Activated CD8-positive, alpha-beta T cell treated with anti-CD3 and anti-CD28 coated beads for 36 hours (primary cell): Measurements from ENCODE around the gene GALNTL6. TPM values are rescaled to one million over a fixed set of nuclear protein-coding genes. Genes with fewer than 3 reads are reported as not detected.

Experiments
- ATAC-seq: fragments of 200-7000 bp; cut with Tn5 transposase; one replicate; pipeline ENCODE4 v1.10.0; 2021; ENCODE audit warnings: mild to moderate bottlenecking, moderate library complexity
- CTCF ChIA-PET: fragments of 350-600 bp; sonication (Branson Sonifier 250); formaldehyde crosslinking; loops from one replicate; lab custom pipeline; 2021; ENCODE audit warnings: antibody characterized with exemption; lab: Charles Lee
- POLR2A ChIA-PET: fragments of 350-600 bp; sonication (Branson Sonifier 250); formaldehyde crosslinking; loops from one replicate; lab custom pipeline; 2021; ENCODE audit warnings: antibody characterized with exemption; lab: Charles Lee
- DNase-seq: peaks from one replicate; pipeline ENCODE4 v3.0.0-alpha.2; 2020
- H3K27ac Mint-ChIP-seq: one replicate; pipeline ENCODE4 v1.8.0; 2021; ENCODE audit warnings: mild to moderate bottlenecking, mixed read lengths
- H3K27me3 Mint-ChIP-seq: one replicate; pipeline ENCODE4 v1.8.0; 2021; ENCODE audit warnings: mixed read lengths
- H3K36me3 Mint-ChIP-seq: one replicate; pipeline ENCODE4 v1.8.0; 2021; ENCODE audit warnings: low read depth, mixed read lengths
- H3K4me1 Mint-ChIP-seq: one replicate; pipeline ENCODE4 v1.8.0; 2021; ENCODE audit warnings: low read depth, mixed read lengths
- H3K4me3 Mint-ChIP-seq: one replicate; pipeline ENCODE4 v1.8.0; 2021; ENCODE audit warnings: mild to moderate bottlenecking, moderate library complexity, mixed read lengths
- H3K9me3 Mint-ChIP-seq: one replicate; pipeline ENCODE4 v1.8.0; 2021; ENCODE audit warnings: mixed read lengths
- CTCF ChIP-seq: fragments of 200-600 bp; IDR thresholded peaks from one replicate; pipeline ENCODE4 v1.8.0; 2022; ENCODE audit warnings: antibody characterized with exemption, mild to moderate bottlenecking
- intact Hi-C: fragments of 100-400 bp; cut with micrococcal nuclease; formaldehyde crosslinking; loops from one replicate; pipeline ENCODE4 v1.10.0; 2022
- total RNA-seq, 2 experiments: library from RNA; stranded (reverse); gene quantifications; one replicate each; pipeline ENCODE4 v1.2.3, GENCODE V29; 2021

GALNTL6 gene
- total RNA-seq, 2 experiments from 2014 or later, result not detected

GRCh38 chr4:172815499-172816164 is 1002.4 kb downstream of the GALNTL6 start:
- no peaks in the 10 kb centered on the region for H3K36me3 Mint-ChIP-seq
- H3K4me3 Mint-ChIP-seq, result no peak overlapping the region
- DNase-seq, result no peak
- intact Hi-C loops, result no loop called here
- ChIA-PET POLR2A (no interaction called here), CTCF (no interaction called here)
- H3K4me1 Mint-ChIP-seq, result no peaks in the 10 kb centered on the region
- TF ChIP-seq CTCF, result no peak
- ATAC-seq, result no peak
- H3K27ac Mint-ChIP-seq, result no peak overlapping the region
- H3K27me3 Mint-ChIP-seq, result peaks cover 5% of the 10 kb centered on the region
- no peaks in the 10 kb centered on the region for H3K9me3 Mint-ChIP-seq

- no peak overlapping the region for H3K4me3 Mint-ChIP-seq
- H3K9me3 Mint-ChIP-seq, result no peaks in the 10 kb centered on the region
- no peaks in the 10 kb centered on the region for H3K4me1 Mint-ChIP-seq
- POLR2A ChIA-PET, result no interaction called here
- intact Hi-C loops, result no loop called here
- no peak overlapping the region for H3K27ac Mint-ChIP-seq
- DNase-seq (no peak), ATAC-seq (no peak)
- no peaks in the 10 kb centered on the region for H3K36me3 Mint-ChIP-seq
- TF ChIP-seq CTCF, result no peak
- CTCF ChIA-PET, result no interaction called here
- H3K27me3 Mint-ChIP-seq, result peaks cover 3% of the 10 kb centered on the region
Measured at GRCh38 chr4:172818901-172819300, 1005.7 kb downstream of the GALNTL6 start.

GRCh38 chr4:172819353-172819752 is 1006.1 kb downstream of the GALNTL6 start:
- no peak for DNase-seq
- H3K9me3 Mint-ChIP-seq, result no peaks in the 10 kb centered on the region
- intact Hi-C loops, result no loop called here
- no peak for TF ChIP-seq CTCF
- ChIA-PET POLR2A (no interaction called here), CTCF (no interaction called here)
- ATAC-seq, result no peak
- H3K36me3 Mint-ChIP-seq, result no peaks in the 10 kb centered on the region
- no peaks in the 10 kb centered on the region for H3K4me1 Mint-ChIP-seq
- H3K4me3 Mint-ChIP-seq, result no peak overlapping the region
- peaks cover 3% of the 10 kb centered on the region for H3K27me3 Mint-ChIP-seq
- no peak overlapping the region for H3K27ac Mint-ChIP-seq

- H3K36me3 Mint-ChIP-seq, result no peaks in the 10 kb centered on the region
- intact Hi-C loops, result no loop called here
- POLR2A ChIA-PET, result no interaction called here
- CTCF ChIA-PET, result no interaction called here
- no peak overlapping the region for H3K27ac Mint-ChIP-seq
- TF ChIP-seq CTCF, result no peak
- ATAC-seq, result no peak
- no peaks in the 10 kb centered on the region for H3K9me3 Mint-ChIP-seq
- H3K4me1 Mint-ChIP-seq, result no peaks in the 10 kb centered on the region
- H3K4me3 Mint-ChIP-seq, result no peak overlapping the region
- peaks cover 3% of the 10 kb centered on the region for H3K27me3 Mint-ChIP-seq
- DNase-seq, result no peak
Measured at GRCh38 chr4:172822331-172822730, 1009.1 kb downstream of the GALNTL6 start.

- DNase-seq (no peak), ATAC-seq (no peak)
- Mint-ChIP-seq H3K36me3 (no peaks in the 10 kb centered on the region), H3K4me1 (no peaks in the 10 kb centered on the region), H3K27me3 (peaks cover 2% of the 10 kb centered on the region), H3K9me3 (no peaks in the 10 kb centered on the region), H3K27ac (no peak overlapping the region), H3K4me3 (no peak overlapping the region)
- TF ChIP-seq CTCF, result no peak
- POLR2A ChIA-PET, result no interaction called here
- intact Hi-C loops, result no loop called here
- CTCF ChIA-PET, result no interaction called here
Measured at GRCh38 chr4:172826346-172826745, 1013.1 kb downstream of the GALNTL6 start.
